NCI-H1105 treated with DMSO at 0.1 percent for 48 hours (cell line): ENCODE results near the gene KDM4B.

Experiments
- DNase-seq: peaks from one replicate; lab custom pipeline; 2025; lab: John Stamatoyannopoulos, UW

Gene KDM4B

DNA sequence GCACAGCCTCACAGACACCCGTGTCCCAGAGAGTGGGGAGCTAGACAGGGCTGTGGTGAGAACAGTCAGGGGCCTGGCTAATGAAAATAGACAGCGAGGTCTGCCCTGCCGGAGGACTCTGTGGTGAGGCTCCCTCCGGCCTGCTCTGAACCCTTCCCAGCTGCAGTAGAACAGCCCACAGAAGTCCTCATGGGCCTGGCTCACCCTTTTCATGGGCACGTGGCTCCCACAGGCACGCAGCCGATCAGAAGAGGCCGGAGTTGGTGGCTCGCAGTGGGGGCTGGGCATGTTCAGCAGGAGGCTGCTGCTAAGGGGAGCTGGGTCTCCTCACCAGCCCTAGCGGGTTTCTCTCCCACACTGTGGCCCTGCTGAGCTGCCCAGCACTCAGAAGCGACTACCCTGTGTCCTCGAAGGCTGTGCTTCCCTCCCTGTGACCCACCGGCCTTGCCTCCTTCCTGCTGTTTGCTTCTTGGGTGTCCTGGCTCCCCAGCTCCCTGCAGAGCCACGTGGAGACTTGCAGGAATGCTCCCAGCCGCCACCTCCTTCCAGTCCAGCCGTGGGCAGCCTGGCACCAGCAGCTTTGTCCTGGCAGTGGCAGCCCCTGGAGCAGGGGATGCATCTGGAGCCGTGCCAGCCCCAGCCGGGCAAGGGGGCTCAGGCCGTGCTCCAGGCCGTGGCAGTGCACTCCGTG, 138.7 kb downstream of the KDM4B start:
- no peak for DNase-seq

DNA sequence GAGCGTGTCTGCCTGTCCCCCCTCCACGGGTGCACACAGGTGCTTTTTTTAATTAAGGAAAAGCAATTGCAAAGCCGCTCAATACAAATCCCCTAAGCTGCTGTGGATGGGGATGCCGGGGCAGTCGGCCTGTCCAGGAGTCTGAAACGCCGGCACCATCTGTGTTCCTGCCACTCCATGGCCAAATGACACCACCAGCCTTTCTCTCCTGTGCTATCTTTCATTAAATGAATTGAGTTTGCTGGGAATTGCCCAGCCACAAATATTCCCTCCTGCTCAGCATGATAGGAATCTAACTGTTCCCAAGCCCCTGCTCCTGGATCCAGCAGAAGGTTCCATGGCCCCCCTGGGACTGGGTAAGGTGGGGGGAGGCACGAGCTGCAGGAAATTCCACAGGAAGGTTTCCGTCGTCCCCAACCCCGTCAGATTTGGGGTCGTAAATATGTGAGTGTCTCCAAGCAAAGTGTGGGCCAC, 139.2 kb downstream of the KDM4B start:
- no peak for DNase-seq

DNA sequence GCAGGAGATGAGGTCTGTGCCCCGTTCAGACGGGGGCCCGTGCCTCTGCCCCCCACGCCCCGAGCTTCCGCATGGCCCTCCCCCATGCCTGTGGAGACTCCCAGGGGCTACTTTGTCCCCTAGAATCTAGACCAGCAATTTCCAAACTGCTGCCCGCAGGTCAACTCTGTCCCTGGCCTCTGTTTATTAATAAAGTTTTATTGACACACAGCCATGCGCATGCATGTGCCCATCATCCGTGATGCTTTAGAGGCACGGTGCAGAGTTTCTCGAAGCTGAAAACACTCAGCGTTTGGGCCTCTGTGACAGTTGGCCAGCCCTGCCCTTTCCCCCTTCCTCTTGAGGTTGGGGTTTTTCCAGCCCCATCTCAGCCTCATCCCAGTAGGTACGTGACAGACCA, 140.0 kb downstream of the KDM4B start:
- no peak for DNase-seq

DNA sequence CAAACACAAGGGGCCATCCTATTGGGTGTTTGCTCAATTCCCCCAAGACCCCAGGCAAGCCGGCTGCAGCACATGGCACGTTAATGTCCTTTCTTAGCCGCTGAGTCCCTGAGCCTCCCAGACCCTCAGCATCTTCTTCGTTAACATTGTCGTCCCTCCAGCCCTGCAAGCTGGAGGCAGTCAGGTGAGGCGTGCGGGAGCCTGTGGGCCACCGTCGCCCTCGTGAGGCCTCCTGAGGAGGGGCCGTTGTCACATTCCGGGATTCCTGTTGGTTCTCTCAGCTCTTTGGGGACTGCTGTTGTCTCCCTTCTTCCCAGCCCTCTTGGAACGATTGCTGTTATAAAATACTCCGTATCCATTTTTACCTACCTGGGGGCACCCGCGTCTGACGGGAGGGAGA, 140.6 kb downstream of the KDM4B start:
- no peak for DNase-seq

DNA sequence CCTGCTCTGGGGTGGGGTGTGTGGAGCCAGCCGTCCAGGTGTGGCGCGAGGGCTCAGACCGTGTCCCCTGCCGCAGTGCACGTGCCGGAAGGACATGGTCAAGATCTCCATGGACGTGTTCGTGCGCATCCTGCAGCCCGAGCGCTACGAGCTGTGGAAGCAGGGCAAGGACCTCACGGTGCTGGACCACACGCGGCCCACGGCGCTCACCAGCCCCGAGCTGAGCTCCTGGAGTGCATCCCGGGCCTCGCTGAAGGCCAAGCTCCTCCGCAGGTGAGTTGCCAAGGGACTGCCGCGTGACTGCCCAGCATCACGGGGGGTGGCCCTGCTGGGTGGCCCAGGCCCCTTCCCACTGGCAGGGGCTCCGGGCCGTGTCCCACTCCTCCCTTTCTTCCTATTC, 141.6 kb downstream of the KDM4B start:
- no peak for DNase-seq

DNA sequence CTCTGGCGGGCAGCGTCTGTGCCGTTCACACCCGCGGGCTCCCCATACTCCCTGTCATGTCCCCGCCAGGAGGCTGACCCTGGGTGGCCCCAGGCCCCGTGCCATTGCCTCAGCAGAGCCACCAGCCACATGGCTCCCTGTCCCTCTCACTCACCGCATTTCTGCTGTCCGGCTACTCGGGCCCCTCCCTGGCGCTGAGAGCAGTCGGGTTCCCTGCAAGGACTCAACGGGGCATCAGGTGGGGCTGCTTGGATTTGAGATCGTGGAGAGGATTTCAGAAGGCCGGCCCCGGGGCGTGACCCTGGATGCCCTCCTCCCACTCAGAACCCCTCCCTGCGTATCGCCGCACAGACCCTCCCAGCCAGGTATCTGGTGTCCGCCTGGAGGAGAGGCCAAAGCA, 142.1 kb downstream of the KDM4B start:
- DNase-seq = no peak

DNA sequence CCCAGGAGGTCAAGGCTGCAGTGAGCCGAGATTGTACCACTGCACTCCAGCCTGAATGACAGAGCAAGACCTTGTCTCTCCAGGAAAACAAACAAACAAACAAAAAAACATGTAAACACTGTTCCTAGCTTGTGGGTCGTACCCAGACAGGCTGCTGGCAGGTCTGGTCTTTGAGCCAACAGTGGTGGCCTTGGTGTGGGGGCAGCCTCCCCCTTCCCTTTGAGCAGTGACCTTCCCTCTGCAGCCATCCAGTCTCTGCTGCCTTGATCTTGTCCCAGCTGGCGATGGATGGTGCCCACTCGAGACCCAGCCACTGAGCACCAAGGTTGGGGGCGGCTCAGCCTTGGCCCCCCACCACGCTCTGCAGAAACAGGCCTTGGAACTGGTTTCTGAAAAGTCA, 143.3 kb downstream of the KDM4B start:
- no peak for DNase-seq

DNA sequence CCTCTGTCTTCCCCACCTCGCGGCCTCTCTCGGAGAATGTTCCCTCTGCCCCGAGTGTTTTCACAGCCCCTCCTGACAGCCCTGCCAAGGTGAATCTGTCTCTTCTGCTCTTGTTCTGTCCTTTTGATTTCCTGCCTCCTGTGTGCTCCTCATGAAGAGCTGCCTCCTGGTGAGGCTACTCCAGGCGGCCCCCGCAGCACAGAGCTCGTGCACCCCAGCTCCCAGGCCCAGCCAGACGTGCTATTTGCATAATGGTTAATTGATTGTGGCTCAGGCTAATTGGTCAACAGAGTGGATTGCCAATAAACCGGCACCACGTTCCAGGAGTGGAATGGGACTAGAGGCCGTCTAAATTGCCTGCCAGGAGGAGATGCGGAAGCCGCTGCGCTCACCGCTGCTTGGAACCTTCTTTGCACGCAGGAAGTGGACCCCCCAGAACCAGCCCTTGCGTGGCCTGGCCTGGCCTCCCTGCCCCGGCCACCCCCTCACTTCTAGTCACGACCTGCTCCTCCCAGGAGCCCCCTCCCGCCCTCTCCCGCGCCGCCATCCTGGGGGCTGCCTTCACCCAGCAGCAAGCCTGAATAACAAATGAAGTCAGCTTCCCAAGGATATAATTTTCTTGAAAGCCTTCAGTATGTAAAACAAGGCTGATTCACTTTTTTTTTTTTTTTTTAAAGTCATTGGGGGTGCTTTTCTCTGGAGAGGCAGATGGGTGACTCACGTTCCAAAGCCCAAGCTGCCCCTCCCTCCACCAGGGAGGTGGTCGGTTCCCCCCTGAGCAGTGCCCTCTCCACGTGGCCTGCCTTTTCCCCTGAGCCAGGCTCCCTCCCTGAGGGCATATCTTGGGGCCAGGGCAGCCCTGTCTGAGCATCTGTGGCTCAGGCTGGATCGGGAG, 144.0 kb downstream of the KDM4B start:
- no peak for DNase-seq

DNA sequence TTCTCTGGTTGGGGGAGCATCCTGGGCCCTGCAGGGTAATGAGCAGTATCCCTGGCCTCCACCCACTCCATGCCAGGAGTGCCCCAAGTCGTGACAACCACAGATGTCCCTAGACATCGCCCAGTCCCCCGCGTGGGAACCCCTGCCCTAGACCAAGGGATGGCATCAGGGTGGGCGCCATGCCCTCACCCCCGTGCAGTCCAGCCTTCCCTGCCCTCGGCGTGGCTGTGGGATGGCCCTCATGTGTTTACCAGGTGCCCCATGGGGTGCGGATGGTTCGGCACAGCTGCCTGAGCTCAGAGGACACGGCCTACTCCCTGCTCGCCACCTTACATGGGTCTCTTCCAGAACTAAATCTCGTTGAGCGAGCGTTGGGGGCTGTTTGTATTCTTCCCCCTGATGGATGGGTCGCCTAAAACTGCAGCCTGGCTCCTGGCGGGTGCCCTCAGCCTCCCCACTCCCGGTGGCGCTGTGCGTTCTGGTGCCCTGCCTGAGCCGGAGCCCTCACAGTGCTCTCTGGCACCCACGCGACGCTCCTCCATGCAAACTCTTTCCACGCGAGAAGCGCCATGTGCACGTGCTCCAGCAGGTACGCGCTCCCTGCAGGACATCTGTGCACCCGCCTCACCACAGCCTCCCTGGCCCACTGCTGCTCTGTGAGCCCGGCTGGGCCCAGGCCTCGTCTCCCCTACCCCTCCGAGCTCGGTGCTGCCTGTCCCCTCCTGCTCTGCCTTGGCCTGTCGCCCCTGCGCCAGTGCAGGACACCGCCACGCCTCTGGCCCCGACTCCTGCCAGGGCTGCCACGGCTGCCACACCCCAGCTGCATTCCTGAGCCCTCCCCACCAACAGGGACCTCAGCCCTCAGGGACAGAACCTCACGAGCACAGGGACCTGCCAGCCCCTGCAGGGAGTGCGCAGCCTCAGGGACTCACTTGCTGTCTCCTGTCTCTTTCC, 145.0 kb downstream of the KDM4B start:
- DNase-seq = no peak

DNA sequence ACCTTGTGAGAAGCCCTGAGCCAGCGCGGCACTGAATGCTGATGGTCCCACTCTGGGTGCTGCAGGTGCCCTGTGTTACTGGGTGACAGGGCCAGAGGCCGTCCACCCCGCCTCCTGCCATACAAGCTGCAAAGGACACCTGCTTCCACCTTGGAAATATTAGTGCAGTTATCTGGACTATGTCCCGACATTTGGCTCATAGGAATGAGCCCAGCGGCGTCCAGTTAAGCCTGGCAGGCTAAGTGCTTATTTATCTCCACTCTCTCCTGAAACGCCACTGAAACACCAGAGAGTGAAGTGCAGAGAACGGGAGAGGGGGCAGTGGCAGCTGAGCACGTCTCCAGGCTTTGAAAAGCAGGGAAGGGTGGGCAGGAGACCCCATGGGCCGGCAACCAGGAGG, 145.8 kb downstream of the KDM4B start:
- no peak for DNase-seq

DNA sequence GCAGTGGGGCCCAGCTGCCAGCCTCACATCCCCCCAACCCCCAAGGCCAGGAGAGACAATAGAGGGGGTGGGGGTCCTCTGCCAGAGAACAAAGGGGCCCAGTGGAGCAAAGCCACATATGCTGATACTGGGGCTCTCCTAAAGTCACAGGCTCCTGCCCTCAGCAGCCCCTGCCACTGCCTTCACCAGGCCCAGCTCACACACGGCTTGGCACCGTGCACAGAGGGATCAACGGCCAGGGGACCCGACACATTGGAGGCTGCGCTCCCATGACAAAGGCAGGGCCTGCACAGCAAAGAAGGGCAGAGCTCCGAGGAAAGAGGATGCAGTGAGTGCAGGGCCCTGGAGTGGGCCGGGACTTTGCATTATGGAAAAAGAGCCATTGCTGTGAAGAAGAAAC, 146.4 kb downstream of the KDM4B start:
- no peak for DNase-seq

DNA sequence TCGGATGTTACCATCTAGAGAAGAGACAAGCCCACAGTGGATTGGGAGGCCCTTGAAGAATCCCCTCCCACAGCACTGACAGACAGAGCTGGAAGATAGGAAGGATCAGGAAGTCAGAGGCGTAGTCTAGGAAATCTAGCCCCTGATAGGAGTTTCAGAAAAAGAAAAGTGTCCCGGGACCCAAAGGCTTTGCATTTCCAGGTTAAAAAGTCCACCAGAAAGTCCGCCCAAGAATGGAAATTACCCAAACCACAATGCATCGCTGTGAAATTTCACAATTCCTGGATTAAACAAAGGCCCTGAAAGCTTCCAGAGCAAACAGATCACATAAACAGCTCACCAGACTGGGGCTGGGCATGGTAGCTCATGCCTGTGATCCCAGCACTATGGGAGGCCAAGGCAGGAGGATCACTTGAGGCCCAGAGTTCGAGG, 146.9 kb downstream of the KDM4B start:
- DNase-seq = no peak

DNA sequence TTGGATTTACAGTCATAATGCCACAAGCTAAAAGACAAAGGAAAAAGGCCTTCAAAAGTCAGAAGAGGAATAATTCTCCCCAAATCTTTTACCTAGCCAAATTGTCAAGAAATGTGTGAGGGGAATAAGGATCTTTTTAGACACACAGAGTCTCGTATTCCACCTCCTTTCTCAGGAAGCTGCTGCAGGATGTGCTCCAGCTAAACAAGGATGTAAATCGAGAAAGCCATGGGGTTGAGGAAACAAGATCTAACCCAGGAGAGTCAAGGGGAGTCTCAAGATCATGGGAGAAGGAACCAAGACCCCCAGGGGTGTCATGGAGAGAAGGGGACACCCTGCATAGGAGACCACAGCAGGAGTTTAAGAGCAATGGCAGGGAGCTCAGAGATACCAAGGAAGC, 147.4 kb downstream of the KDM4B start:
- no peak for DNase-seq

DNA sequence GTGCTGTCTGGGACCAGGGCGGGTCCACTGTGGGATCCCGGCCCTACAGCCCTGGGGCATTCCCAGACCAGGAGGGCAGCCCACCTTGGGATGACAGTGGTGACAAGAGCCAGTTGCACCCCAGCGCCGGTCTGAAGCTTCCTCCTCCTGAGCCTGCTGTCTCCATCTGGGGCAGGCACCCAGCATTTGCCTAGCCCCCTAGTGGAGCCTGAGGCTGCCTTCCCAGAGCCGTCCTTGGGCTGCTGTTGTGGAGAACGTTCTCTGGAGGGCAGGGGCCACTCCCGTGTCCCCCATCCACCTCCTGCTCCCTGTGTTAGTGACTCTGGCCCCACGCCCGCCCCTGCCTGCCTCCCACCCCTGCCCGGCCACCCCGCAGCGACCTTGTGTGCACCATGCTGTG, 148.5 kb downstream of the KDM4B start:
- DNase-seq = no peak

DNA sequence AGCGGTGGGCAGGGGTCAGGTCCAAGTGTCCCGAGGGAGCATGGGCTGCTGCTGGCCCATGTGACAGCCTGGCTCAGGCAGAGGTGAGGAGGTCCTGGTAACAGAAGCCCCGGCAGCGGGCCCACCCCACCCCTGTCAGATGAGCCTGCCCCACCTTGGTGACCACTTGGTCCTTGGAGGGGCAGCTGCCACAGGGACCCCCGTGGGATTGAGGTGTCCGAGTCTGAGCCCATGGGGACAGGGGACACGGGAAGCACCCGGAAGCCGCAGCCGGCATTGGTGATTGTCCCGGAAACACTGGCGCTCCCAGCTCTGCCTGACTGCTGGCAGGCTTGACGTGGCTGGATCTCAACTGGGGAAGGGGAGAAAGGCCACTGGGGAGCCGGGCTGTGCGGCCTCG, 149.1 kb downstream of the KDM4B start:
- no peak for DNase-seq

DNA sequence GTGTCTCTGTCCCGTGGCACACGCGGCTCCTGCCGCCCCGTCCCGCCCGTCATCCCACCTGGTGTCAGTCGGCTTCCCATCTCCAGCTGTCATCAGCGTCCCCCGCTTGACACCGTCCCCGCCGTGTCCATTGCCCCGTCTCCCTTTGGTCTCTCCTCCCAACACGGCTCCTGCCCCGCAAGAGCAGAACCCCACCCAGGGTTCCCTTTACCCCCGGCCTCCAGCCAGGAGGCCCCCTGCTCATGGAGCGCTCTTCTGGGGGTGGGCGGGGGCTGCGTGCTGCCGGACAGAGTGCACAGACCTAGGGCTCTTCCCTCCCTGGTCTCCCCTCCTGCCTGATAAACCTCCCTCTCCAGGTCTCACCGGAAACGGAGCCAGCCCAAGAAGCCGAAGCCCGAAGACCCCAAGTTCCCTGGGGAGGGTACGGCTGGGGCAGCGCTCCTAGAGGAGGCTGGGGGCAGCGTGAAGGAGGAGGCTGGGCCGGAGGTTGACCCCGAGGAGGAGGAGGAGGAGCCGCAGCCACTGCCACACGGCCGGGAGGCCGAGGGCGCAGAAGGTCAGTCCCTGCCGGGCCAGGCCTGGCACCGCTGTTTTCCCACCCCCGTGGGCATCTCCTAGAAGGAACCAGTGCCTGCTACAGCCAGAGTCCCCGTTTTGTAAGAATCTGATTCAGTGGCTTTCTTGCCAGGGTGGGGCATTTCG, 150.5 kb downstream of the KDM4B start:
- DNase-seq = no peak

DNA sequence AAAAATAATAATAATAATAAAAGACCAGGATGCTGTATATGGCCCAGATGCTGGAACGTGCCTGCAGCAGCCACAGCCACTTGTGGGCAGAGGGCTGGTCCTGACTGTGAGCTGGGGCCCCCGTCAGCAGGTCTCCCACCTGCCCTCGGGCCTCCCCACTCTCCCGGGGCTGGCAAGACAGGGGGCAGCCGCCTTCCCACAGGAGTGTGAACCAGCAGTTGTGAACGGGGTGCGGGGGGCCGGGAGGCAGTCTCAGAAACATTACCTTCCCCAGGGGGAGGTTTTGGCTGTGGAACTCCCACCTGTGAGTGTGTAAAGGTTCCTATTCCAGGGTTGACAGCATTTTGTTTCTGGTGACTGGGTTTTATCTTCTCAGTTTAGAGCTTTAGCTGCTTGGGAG, 151.4 kb downstream of the KDM4B start:
- no peak for DNase-seq

DNA sequence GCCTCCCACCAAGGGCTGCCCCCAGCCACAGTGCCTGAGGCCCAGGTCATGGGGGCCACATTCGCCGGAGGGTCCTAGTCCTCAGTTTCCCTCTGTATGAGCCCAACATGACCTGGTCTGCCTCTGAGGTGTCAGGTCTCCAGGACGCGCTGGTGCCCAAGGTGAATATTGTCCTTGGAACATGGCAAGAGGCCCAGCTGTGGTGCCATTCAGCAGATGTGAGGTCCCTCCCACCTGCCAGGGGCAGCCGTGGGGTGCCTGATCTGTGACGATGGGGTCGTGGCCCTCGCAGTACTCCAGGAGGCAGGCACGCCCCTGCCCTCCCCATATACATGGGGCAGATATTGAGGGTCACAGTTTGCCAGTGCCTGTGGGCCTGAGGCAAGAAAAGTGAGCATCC, 151.9 kb downstream of the KDM4B start:
- DNase-seq = no peak

DNA sequence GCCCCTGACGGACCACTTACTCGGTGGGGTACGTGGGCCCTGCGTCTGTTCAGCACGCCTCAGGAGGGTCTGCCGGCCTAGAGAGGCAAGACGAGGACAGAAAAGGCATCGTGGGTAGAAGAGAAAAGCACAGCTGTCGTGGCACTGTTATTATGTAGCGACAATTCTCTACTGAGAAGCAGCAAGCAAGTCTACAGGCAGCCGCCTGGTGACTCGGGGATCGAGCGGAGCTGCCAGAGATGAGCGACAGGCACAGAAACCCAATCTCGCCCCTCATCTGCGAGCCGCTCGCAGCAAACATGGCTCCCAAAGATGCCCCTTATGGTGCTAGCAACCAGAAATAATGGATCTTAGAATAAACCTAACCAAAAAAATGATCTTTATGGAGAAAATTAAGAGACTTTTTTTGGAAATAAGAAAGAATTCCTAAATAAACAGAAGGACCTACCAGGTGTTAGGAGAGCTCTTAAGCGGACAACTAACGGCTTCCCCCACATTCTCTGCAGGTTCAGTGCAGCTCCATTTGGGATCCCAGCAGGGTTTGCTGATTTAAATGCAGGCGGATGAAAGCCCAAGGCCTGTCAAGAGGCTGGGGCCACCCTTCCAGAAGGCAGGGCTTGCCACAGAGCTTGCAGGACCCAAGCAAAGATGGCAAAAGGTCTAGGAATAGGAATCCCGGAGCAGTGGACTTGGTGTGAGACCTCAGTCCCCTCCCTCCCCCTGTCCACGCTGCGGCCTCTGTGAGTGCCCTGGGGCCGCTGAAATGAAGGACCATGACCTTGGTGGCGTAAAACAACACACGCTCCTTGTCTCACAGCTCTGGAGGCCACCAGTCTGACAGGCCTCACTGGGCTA, 152.6 kb downstream of the KDM4B start:
- no peak for DNase-seq

DNA sequence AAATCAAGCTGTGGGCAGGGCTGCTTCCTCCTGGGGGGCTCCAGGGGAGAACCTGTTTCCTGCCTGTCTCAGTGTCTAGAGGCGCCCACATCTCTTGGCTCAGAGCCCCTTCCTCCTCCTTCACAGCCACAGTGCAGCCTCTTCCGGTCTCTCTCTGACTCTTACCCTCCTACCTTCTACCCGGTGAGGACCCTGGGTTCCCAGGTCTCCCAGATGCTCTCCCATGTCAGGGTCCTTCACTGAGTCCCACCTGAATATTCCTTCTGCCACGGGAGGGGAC, 153.1 kb downstream of the KDM4B start:
- DNase-seq = no peak
